SK-N-SH (cell line): ENCODE measurements around the gene TCP10L. TPM values are rescaled to one million over a fixed set of nuclear protein-coding genes. Genes with fewer than 3 reads are reported as not detected.

Experiments used
- CTCF ChIA-PET: fragments of 300-600, 350-600 bp; formaldehyde crosslinking; extraction: SDS; loops from one replicate; lab custom pipeline; 2021; lab: Yijun Ruan, JAX
- POLR2A ChIA-PET: fragments of 350-600 bp; sonication (Branson Sonifier 250); formaldehyde crosslinking; extraction: SDS; loops from one replicate; lab custom pipeline; 2020; ENCODE audit warnings: antibody characterized with exemption, inconsistent platforms; lab: Yijun Ruan, JAX
- DNase-seq: peaks from one replicate; pipeline ENCODE4 v3.0.0; 2012
- H2AFZ ChIP-seq: fragments of 200-600 bp; sonication (generic); 2 replicates; pipeline ENCODE4 v1.8.1; 2016; ENCODE audit warnings: antibody characterized with exemption, mild to moderate bottlenecking, low read depth
- H3F3A ChIP-seq: fragments of 200-600 bp; sonication (generic); replicated peaks from 2 replicates; pipeline ENCODE3; 2016; ENCODE audit warnings: antibody characterized with exemption, mild to moderate bottlenecking; ENCODE audit not compliant: insufficient read depth
- H3K27ac ChIP-seq, 2 experiments: fragments of 200-500 bp in 1 of 2; fragments of 200-600 bp in 1 of 2; sonication (Bioruptor generic) in 1 of 2; sonication (generic), shearing (Covaris generic) in 1 of 2; 2 replicates each; pipeline versions ENCODE4 v1.5.1 to v1.6.1; 2014 to 2016; ENCODE audit warnings: low read depth in 2 of 2, inconsistent platforms in 1 of 2, low read length in 1 of 2, mild to moderate bottlenecking in 1 of 2, mixed read lengths in 1 of 2
- H3K27me3 ChIP-seq: fragments of 200-600 bp; sonication (generic), shearing (Covaris generic); 2 replicates; pipeline ENCODE4 v1.6.1; 2016; ENCODE audit warnings: mixed run types; ENCODE audit not compliant: insufficient read depth
- H3K36me3 ChIP-seq, 2 experiments: fragments of 200-500 bp in 1 of 2; fragments of 200-600 bp in 1 of 2; sonication (Bioruptor generic) in 1 of 2; sonication (generic) in 1 of 2; replicated peaks in 1 of 2; 2 replicates each; pipeline versions ENCODE3 to v1.5.1; 2014 to 2016; ENCODE audit warnings: low read length in 1 of 2, mild to moderate bottlenecking in 1 of 2; ENCODE audit not compliant: insufficient read depth in 2 of 2, control insufficient read depth in 1 of 2
- H3K4me1 ChIP-seq, 2 experiments: fragments of 200-500 bp in 1 of 2; fragments of 200-600 bp in 1 of 2; sonication (Bioruptor generic) in 1 of 2; sonication (generic), shearing (Covaris generic) in 1 of 2; 2 replicates each; pipeline versions ENCODE4 v1.5.1 to v1.6.1; 2014 to 2016; ENCODE audit warnings: low read depth in 1 of 2, low read length in 1 of 2, mixed run types in 1 of 2; ENCODE audit not compliant: insufficient read depth in 2 of 2, control insufficient read depth in 1 of 2
- H3K4me2 ChIP-seq: fragments of 200-600 bp; sonication (generic), shearing (Covaris generic); 2 replicates; pipeline ENCODE4 v1.6.1; 2017; ENCODE audit warnings: mixed run types
- H3K4me3 ChIP-seq, 2 experiments: fragments of 200-500 bp in 1 of 2; fragments of 200-600 bp in 1 of 2; sonication (Bioruptor generic) in 1 of 2; sonication (generic), shearing (Covaris generic) in 1 of 2; 2 replicates each; pipeline versions ENCODE4 v1.5.1 to v1.8.1; 2014 to 2016; ENCODE audit warnings: low read depth in 2 of 2, inconsistent platforms in 1 of 2, low read length in 1 of 2, mild to moderate bottlenecking in 1 of 2, mixed read lengths in 1 of 2, moderate library complexity in 1 of 2
- H3K79me2 ChIP-seq: fragments of 200-600 bp; sonication (generic); 2 replicates; pipeline ENCODE4 v1.8.1; 2017; ENCODE audit warnings: mild to moderate bottlenecking; ENCODE audit not compliant: insufficient read depth
- H3K9ac ChIP-seq: fragments of 200-600 bp; sonication (generic); 2 replicates; pipeline ENCODE4 v1.6.1; 2017; ENCODE audit warnings: mixed run types
- H3K9me2 ChIP-seq: fragments of 200-600 bp; sonication (generic); 2 replicates; pipeline ENCODE4 v1.6.1; 2017; ENCODE audit warnings: mixed run types
- H3K9me3 ChIP-seq: fragments of 200-600 bp; sonication (generic); 2 replicates; pipeline ENCODE4 v1.6.1; 2017; ENCODE audit warnings: mixed run types, mild to moderate bottlenecking, moderate library complexity
- H4K20me1 ChIP-seq: fragments of 200-600 bp; sonication (generic); 2 replicates; pipeline ENCODE4 v1.6.1; 2017; ENCODE audit warnings: mild to moderate bottlenecking, mixed run types; ENCODE audit not compliant: insufficient read depth
- ELF1 ChIP-seq: IDR thresholded peaks from 2 replicates; pipeline ENCODE4 v1.4.0; 2012
- EP300 ChIP-seq, 2 experiments: IDR thresholded peaks; 2 replicates each; pipeline versions ENCODE4 v1.4.0 to v1.6.1; 2012; ENCODE audit warnings: borderline replicate concordance in 1 of 2, low read depth in 1 of 2, low read length in 1 of 2
- FOXJ3 ChIP-seq: sonication (generic); formaldehyde crosslinking; IDR thresholded peaks from 2 replicates; pipeline ENCODE4 v1.5.1; 2020; ENCODE audit warnings: mild to moderate bottlenecking, missing genetic modification reagents
- FOXM1 ChIP-seq: IDR thresholded peaks from 2 replicates; pipeline ENCODE4 v1.4.0; 2012; ENCODE audit warnings: low read depth, mild to moderate bottlenecking
- GABPA ChIP-seq: IDR thresholded peaks from 2 replicates; pipeline ENCODE4 v1.4.0; 2012; ENCODE audit warnings: low read depth, mild to moderate bottlenecking
- GATA2 ChIP-seq: sonication (generic); formaldehyde crosslinking; IDR thresholded peaks from 2 replicates; pipeline ENCODE4 v1.5.0; 2020; ENCODE audit warnings: mild to moderate bottlenecking, missing genetic modification reagents
- MEF2A ChIP-seq: IDR thresholded peaks from 2 replicates; pipeline ENCODE4 v1.4.0; 2012; ENCODE audit warnings: low read depth, borderline replicate concordance
- NFIC ChIP-seq: IDR thresholded peaks from 2 replicates; pipeline ENCODE4 v1.4.0; 2012; ENCODE audit warnings: borderline replicate concordance
- POLR2AphosphoS5 ChIP-seq: IDR thresholded peaks from 2 replicates; pipeline ENCODE4 v1.6.1; 2012; ENCODE audit warnings: low read depth, low read length
- RAD21 ChIP-seq: IDR thresholded peaks from 2 replicates; pipeline ENCODE4 v1.6.1; 2012; ENCODE audit warnings: mild to moderate bottlenecking, low read length
- RCOR1 ChIP-seq: fragments of 150-350 bp; IDR thresholded peaks from 2 replicates; pipeline ENCODE4 v1.6.1; 2017; ENCODE audit warnings: antibody characterized with exemption, low read length
- REST ChIP-seq: IDR thresholded peaks from 2 replicates; pipeline ENCODE4 v1.6.1; 2012; ENCODE audit warnings: mild to moderate bottlenecking, low read depth, low read length, moderate library complexity
- RFX5 ChIP-seq: IDR thresholded peaks from 2 replicates; pipeline ENCODE4 v1.6.1; 2012; ENCODE audit warnings: mild to moderate bottlenecking, improper control_type of control experiment, low read length
- SIN3A ChIP-seq: IDR thresholded peaks from 2 replicates; pipeline ENCODE4 v1.6.1; 2012; ENCODE audit warnings: low read depth, mild to moderate bottlenecking, low read length, moderate library complexity, borderline replicate concordance
- TAF1 ChIP-seq: IDR thresholded peaks from 2 replicates; pipeline ENCODE4 v1.6.1; 2012; ENCODE audit warnings: low read depth, mild to moderate bottlenecking, low read length, moderate library complexity, borderline replicate concordance
- USF2 ChIP-seq: fragments of 150-350 bp; IDR thresholded peaks from 2 replicates; pipeline ENCODE4 v1.6.1; 2017; ENCODE audit warnings: antibody characterized with exemption, low read length, low read depth, borderline replicate concordance
- YY1 ChIP-seq: IDR thresholded peaks from 2 replicates; pipeline ENCODE4 v1.4.0; 2012; ENCODE audit warnings: low read depth, mild to moderate bottlenecking
- ZBTB33 ChIP-seq: IDR thresholded peaks from 2 replicates; pipeline ENCODE4 v1.4.0; 2012; ENCODE audit warnings: low read depth, borderline replicate concordance
- WGBS: methylation state at CpG from one replicate; pipeline ENCODE4 v1.1.6; 2017; ENCODE audit warnings: low lambda C conversion rate; 5-methylcytosine and 5-hydroxymethylcytosine counted together
- polyA plus RNA-seq, 3 experiments: library from polyadenylated mRNA; depleted of rRNA; stranded (reverse); fragments of >200 nt; gene quantifications; 2 replicates each; pipeline ENCODE4 v1.2.3, GENCODE V29; 2012

The TCP10L gene
- polyA plus RNA-seq, 1 of the 3 experiments (the other 2 are of a cell fraction), result 0.33 TPM

GRCh38 chr21:32529679-32530078 lies 55.6 kb downstream of the TCP10L start (continued):
- TF ChIP-seq YY1 (no peak), RCOR1 (no peak), NFIC (no peak), RAD21 (no peak), USF2 (no peak)

GRCh38 chr21:32525282-32525681 lies 60.0 kb downstream of the TCP10L start:
- H3K27ac ChIP-seq, result peak overlapping the region in 1 of 2 experiments; percentile 99; a peak in 2 of 4 replicates

More at GRCh38 chr21:32525282-32525681, 60.0 kb downstream of the TCP10L start:
- H4K20me1 ChIP-seq, result no peaks in the 10 kb centered on the region
- no peak overlapping the region for H3K4me2 ChIP-seq
- no peaks in the 10 kb centered on the region for H3K9me3 ChIP-seq
- WGBS, result 88% methylated on average over 5 of the region's 7 CpGs
- peak overlapping the region; percentile 44; the same call in 1 of the 2 replicates for H3K9ac ChIP-seq
- H3K27me3 ChIP-seq, result no peaks in the 10 kb centered on the region
- no peaks in the 10 kb centered on the region for H3K36me3 ChIP-seq
- no peaks in the 10 kb centered on the region for H3K79me2 ChIP-seq
- H2AFZ ChIP-seq, result no peak overlapping the region
- no peaks in the 10 kb centered on the region for H3K9me2 ChIP-seq
- POLR2A ChIA-PET, result no interaction called here
- CTCF ChIA-PET, result interaction anchor here (1.5 to 2.0 kb wide), 2 partner anchors 45 to 76 kb away, joined by 4 read pairs; no protein-coding TSS in a partner anchor
- peaks cover 37% of the 10 kb centered on the region for H3F3A ChIP-seq
- H3K4me1 ChIP-seq, result peaks cover 15 to 34% of the 10 kb centered on the region in 2 experiments; a peak in 3 of 4 replicates
- TF ChIP-seq RCOR1 (no peak), ZBTB33 (no peak), FOXJ3 (CRISPR knock-in tag) (no peak), YY1 (no peak), GATA2 (no peak), ELF1 (no peak), RFX5 (no peak), MEF2A (no peak), POLR2AphosphoS5 (no peak), FOXM1 (no peak), TAF1 (no peak), NFIC (no peak), EP300 (IDR thresholded peaks at IDR 0.05; ENCODE audit: borderline replicate concordance in 1 of 2, low read depth in 1 of 2, low read length in 1 of 2) (no peak), REST (no peak), SIN3A (no peak), GABPA (no peak)
- H3K4me3 ChIP-seq, result no peak overlapping the region
- DNase-seq, result no peak
